H9 (cell line): ENCODE data around the gene TMEM191B. TPM values are rescaled to one million over a fixed set of nuclear protein-coding genes. Genes with fewer than 3 reads are reported as not detected.
"Not testable (repeated sequence)": the region's sequence is repeated elsewhere in the genome, so short reads cannot be mapped to it uniquely, and the experiment has no call there.

Experiments used
- DNase-seq: peaks from one replicate; pipeline ENCODE4 v3.0.0-alpha.2; 2017
- H2AFZ ChIP-seq: one replicate; pipeline ENCODE4 v1.6.1; 2013; ENCODE audit warnings: mild to moderate bottlenecking, low read length, control low read depth, moderate library complexity
- H2AK5ac ChIP-seq: 2 replicates; pipeline ENCODE4 v1.6.1; 2013; ENCODE audit warnings: low read length, control low read depth, mixed read lengths; ENCODE audit not compliant: insufficient read length
- H2BK120ac ChIP-seq: one replicate; pipeline ENCODE4 v1.6.1; 2013; ENCODE audit warnings: low read depth, mild to moderate bottlenecking, low read length, control low read depth, inconsistent platforms; ENCODE audit not compliant: poor library complexity, severe bottlenecking
- H2BK12ac ChIP-seq: 2 replicates; pipeline ENCODE4 v1.6.1; 2013; ENCODE audit warnings: low read length, control low read depth, mixed read lengths, low read depth; ENCODE audit not compliant: insufficient read length
- H2BK15ac ChIP-seq: 2 replicates; pipeline ENCODE4 v1.6.1; 2013; ENCODE audit warnings: low read depth, low read length, control low read depth
- H2BK20ac ChIP-seq: one replicate; pipeline ENCODE4 v1.6.1; 2013; ENCODE audit warnings: low read depth, mild to moderate bottlenecking, low read length, control low read depth, inconsistent platforms; ENCODE audit not compliant: poor library complexity, severe bottlenecking
- H2BK5ac ChIP-seq: 2 replicates; pipeline ENCODE4 v1.6.1; 2013; ENCODE audit warnings: low read length, control low read depth, mixed read lengths; ENCODE audit not compliant: insufficient read length
- H3K14ac ChIP-seq: 2 replicates; pipeline ENCODE4 v1.6.1; 2013; ENCODE audit warnings: low read length, control low read depth; ENCODE audit not compliant: insufficient read depth
- H3K18ac ChIP-seq: 2 replicates; pipeline ENCODE4 v1.6.1; 2013; ENCODE audit warnings: low read depth, mild to moderate bottlenecking, mixed read lengths, low read length, control low read depth; ENCODE audit not compliant: insufficient read length
- H3K23ac ChIP-seq: 2 replicates; pipeline ENCODE4 v1.6.1; 2013; ENCODE audit warnings: low read length, control low read depth, mixed read lengths, low read depth; ENCODE audit not compliant: insufficient read length
- H3K23me2 ChIP-seq: 2 replicates; pipeline ENCODE4 v1.6.1; 2013; ENCODE audit warnings: low read depth, mild to moderate bottlenecking, mixed read lengths, low read length, control low read depth; ENCODE audit not compliant: insufficient read length, poor library complexity, severe bottlenecking
- H3K27ac ChIP-seq: 2 replicates; pipeline ENCODE4 v1.5.1; 2013; ENCODE audit warnings: low read length, control low read depth, mixed read lengths, low read depth; ENCODE audit not compliant: insufficient read length
- H3K27me3 ChIP-seq: 2 replicates; pipeline ENCODE4 v1.6.1; 2013; ENCODE audit warnings: low read length, control low read depth, inconsistent platforms; ENCODE audit not compliant: insufficient read depth
- H3K4ac ChIP-seq: 2 replicates; pipeline ENCODE4 v1.6.1; 2013; ENCODE audit warnings: low read depth, mild to moderate bottlenecking, control low read depth, inconsistent platforms, low read length, moderate library complexity
- H3K4me1 ChIP-seq: 2 replicates; pipeline ENCODE4 v1.6.1; 2013; ENCODE audit warnings: low read length, control low read depth, inconsistent platforms; ENCODE audit not compliant: insufficient read depth
- H3K4me2 ChIP-seq: 2 replicates; pipeline ENCODE4 v1.6.1; 2013; ENCODE audit warnings: low read length, control low read depth, mixed read lengths; ENCODE audit not compliant: insufficient read length, insufficient read depth
- H3K56ac ChIP-seq: 2 replicates; pipeline ENCODE4 v1.6.1; 2013; ENCODE audit warnings: low read depth, mild to moderate bottlenecking, mixed read lengths, low read length, control low read depth; ENCODE audit not compliant: insufficient read length
- H3K79me1 ChIP-seq: 2 replicates; pipeline ENCODE4 v1.6.1; 2013; ENCODE audit warnings: low read depth, mild to moderate bottlenecking, moderate library complexity, low read length, control low read depth, inconsistent platforms; ENCODE audit not compliant: insufficient read depth, poor library complexity, severe bottlenecking
- H3K79me2 ChIP-seq: 2 replicates; pipeline ENCODE4 v1.6.1; 2013; ENCODE audit warnings: low read length, control low read depth, inconsistent platforms; ENCODE audit not compliant: insufficient read depth
- H3K9ac ChIP-seq: 2 replicates; pipeline ENCODE4 v1.6.1; 2013; ENCODE audit warnings: low read length, control low read depth, mixed read lengths; ENCODE audit not compliant: insufficient read length; ENCODE audit errors: extremely low read depth
- H3K9me3 ChIP-seq: one replicate; pipeline ENCODE4 v1.6.1; 2013; ENCODE audit warnings: low read depth, low read length, inconsistent platforms; ENCODE audit not compliant: control insufficient read depth
- H3T11ph ChIP-seq: one replicate; pipeline ENCODE4 v1.6.1; 2013; ENCODE audit warnings: mild to moderate bottlenecking, low read length, control low read depth, inconsistent platforms
- H4K20me1 ChIP-seq: one replicate; pipeline ENCODE4 v1.6.1; 2013; ENCODE audit not compliant: control insufficient read depth, insufficient read length, insufficient read depth
- H4K5ac ChIP-seq: 2 replicates; pipeline ENCODE4 v1.6.1; 2013; ENCODE audit warnings: low read depth, mild to moderate bottlenecking, mixed read lengths, low read length, control low read depth; ENCODE audit not compliant: insufficient read length
- H4K8ac ChIP-seq: replicated peaks from 2 replicates; pipeline ENCODE4 v1.6.1; 2013; ENCODE audit warnings: low read length, control low read depth, mixed read lengths, low read depth; ENCODE audit not compliant: insufficient read length
- H4K91ac ChIP-seq: 2 replicates; pipeline ENCODE4 v1.6.1; 2013; ENCODE audit warnings: low read depth, mild to moderate bottlenecking, moderate library complexity, mixed read lengths, low read length, control low read depth; ENCODE audit not compliant: insufficient read length
- H3K27ac Mint-ChIP-seq, 3 experiments: 2 replicates in 2 of 3; 3 replicates in 1 of 3; pipeline ENCODE4 v1.8.0; 2020 to 2021; ENCODE audit warnings: mixed read lengths in 3 of 3, mild to moderate bottlenecking in 1 of 3, moderate library complexity in 1 of 3
- H3K27me3 Mint-ChIP-seq: 2 replicates; pipeline ENCODE4 v1.8.0; 2021; ENCODE audit warnings: low read depth, mild to moderate bottlenecking, moderate library complexity, mixed read lengths
- H3K36me3 Mint-ChIP-seq, 3 experiments: 2 replicates in 2 of 3; 3 replicates in 1 of 3; pipeline ENCODE4 v1.8.0; 2020 to 2021; ENCODE audit warnings: low read depth in 3 of 3, mixed read lengths in 3 of 3; ENCODE audit not compliant: insufficient read depth in 1 of 3
- H3K4me1 Mint-ChIP-seq, 2 experiments: 2 replicates each; pipeline ENCODE4 v1.8.0; 2020; ENCODE audit warnings: mixed read lengths in 2 of 2
- H3K4me3 Mint-ChIP-seq, 2 experiments: 2 replicates in 1 of 2; 3 replicates in 1 of 2; pipeline ENCODE4 v1.8.0; 2020 to 2021; ENCODE audit warnings: mild to moderate bottlenecking in 2 of 2, mixed read lengths in 2 of 2, moderate library complexity in 1 of 2
- H3K9me3 Mint-ChIP-seq, 2 experiments: 2 replicates in 1 of 2; 3 replicates in 1 of 2; pipeline ENCODE4 v1.8.0; 2020; ENCODE audit warnings: mild to moderate bottlenecking in 2 of 2, mixed read lengths in 2 of 2, moderate library complexity in 1 of 2
- WGBS: extraction: QIAGEN DNeasy Blood & Tissue Kit; methylation state at CpG from one replicate; pipeline ENCODE4 v1.1.7; 2013; ENCODE audit warnings: missing lambda C conversion rate, low lambda C conversion rate, mixed read lengths; ENCODE audit not compliant: insufficient read length; ENCODE audit errors: extremely low coverage; 5-methylcytosine and 5-hydroxymethylcytosine counted together
- total RNA-seq: library from RNA; stranded (reverse); gene quantifications from 2 replicates; pipeline ENCODE4 v1.2.1, GENCODE V29; 2021

TMEM191B gene
- total RNA-seq, 1 experiment from 2014 or later: 1.4 TPM

DNA sequence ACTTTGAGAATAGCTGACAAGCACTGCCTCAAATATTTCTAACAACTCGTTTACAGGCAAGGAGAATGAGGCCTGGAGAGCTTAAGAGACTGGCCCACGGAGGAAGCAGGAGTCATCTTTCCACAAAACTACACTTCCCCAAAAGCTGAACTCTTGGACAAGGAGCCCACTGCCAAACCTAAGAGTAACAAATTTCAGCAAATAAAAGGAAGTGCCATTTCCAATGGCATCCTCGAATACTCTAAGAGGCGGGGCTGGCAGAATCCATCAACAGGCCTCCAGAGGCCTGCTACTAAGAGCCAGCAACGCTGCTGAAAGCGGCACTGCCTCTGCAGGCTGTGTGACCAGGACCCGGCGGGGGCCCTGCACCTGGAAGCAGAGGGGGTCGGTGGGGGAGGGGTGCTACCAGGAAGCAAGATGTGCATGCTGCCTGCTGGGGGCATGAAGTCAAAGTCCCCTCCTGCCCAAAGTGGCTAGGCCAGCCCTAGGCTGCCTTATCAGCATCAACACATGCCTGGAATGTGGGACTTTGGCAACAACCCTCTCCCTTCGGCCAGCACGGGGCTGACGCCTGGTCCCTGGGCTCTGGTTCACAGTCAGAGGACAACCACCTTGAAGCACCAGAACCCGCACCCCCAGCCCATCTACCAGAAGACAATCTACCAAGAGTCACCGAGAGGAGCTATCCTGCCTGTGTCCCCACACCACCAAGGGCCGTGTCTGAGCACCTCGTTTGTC is 43.1 kb downstream of the TMEM191B start:
- H3K4me2 ChIP-seq, H4K5ac ChIP-seq, H3K79me1 ChIP-seq, H3K18ac ChIP-seq, H3K4me3 Mint-ChIP-seq, H3K27me3 Mint-ChIP-seq, H3K9ac ChIP-seq, H3K27ac ChIP-seq, H4K8ac ChIP-seq, H3K4me1 Mint-ChIP-seq, H3K14ac ChIP-seq, H3K56ac ChIP-seq, H4K91ac ChIP-seq, H3K23me2 ChIP-seq, H3K36me3 Mint-ChIP-seq, H2BK120ac ChIP-seq, H3K79me2 ChIP-seq, H3K23ac ChIP-seq, H3K4ac ChIP-seq, H3K27me3 ChIP-seq, H2BK5ac ChIP-seq, H4K20me1 ChIP-seq, H2BK12ac ChIP-seq, H3K9me3 ChIP-seq, DNase-seq, H2BK20ac ChIP-seq, H2BK15ac ChIP-seq, H2AFZ ChIP-seq, H3K9me3 Mint-ChIP-seq, H2AK5ac ChIP-seq, H3T11ph ChIP-seq, H3K27ac Mint-ChIP-seq, H3K4me1 ChIP-seq: not testable (repeated sequence)
- no CpG with 5 or more reads among the region's 16 CpGs for WGBS

DNA sequence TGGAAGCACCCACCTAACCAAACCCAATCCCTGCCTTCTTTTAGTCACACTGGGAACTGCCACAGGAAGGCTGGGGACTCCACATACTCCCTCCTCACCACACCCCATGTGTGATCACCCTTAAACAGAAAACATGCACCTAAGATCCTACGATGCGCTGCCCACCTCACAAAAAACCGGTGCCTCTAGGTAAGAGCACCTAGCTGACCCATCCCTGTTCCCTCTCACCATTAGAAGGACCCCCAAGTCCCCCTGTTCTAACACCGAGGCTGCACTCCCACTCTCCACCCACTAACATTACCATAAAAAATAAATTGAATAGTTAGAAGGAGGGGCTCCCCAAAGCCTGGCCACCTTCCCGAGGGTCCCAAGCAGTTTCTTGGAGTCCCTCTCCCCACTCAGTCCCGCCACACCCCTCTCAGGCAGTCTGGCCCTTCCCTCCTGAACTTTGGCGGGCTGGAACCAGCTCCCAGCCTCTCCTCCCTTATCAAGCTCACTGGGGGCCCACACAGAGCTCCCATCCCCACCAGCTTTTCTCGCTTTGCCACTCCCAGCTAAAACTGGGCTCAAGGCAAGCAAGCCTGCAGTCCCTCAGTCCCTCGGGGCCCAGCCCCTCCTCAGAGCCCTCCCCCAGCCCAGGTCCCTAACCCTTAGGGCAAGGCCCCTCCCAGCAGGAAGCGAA is 46.0 kb downstream of the TMEM191B start:
- H3K27ac Mint-ChIP-seq, H3K4me3 Mint-ChIP-seq, H3K27me3 Mint-ChIP-seq: not testable (repeated sequence)

More for the DNA sequence above, 46.0 kb downstream of the TMEM191B start:
- H4K5ac ChIP-seq, H3K23ac ChIP-seq, H4K8ac ChIP-seq, H2AFZ ChIP-seq, H3T11ph ChIP-seq, H3K79me2 ChIP-seq, H4K20me1 ChIP-seq, H2BK5ac ChIP-seq, H3K23me2 ChIP-seq, H3K9me3 Mint-ChIP-seq, H3K79me1 ChIP-seq, H3K4me1 ChIP-seq, H3K27ac ChIP-seq, H3K9me3 ChIP-seq, H2BK20ac ChIP-seq, H2BK15ac ChIP-seq, H4K91ac ChIP-seq, H3K36me3 Mint-ChIP-seq, H3K4me1 Mint-ChIP-seq, H2BK12ac ChIP-seq, H2BK120ac ChIP-seq, H3K9ac ChIP-seq, H3K56ac ChIP-seq, H3K18ac ChIP-seq, H3K4ac ChIP-seq, H3K4me2 ChIP-seq, H2AK5ac ChIP-seq, H3K14ac ChIP-seq, H3K27me3 ChIP-seq, DNase-seq: not testable (repeated sequence)
- WGBS: no CpG with 5 or more reads among the region's 10 CpGs
